GM12878 (cell line): ENCODE results near the gene IRF2BP1.

Experiments
- CEBPB ChIP-seq, 2 experiments: fragments of 150-350 bp in 1 of 2; IDR thresholded peaks; 2 replicates each; pipeline ENCODE4 v1.6.1; 2012 to 2014; ENCODE audit warnings: low read depth in 2 of 2, low read length in 2 of 2, borderline replicate concordance in 1 of 2, inconsistent platforms in 1 of 2
- CREM ChIP-seq: IDR thresholded peaks from 2 replicates; pipeline ENCODE4 v1.6.1; 2014; ENCODE audit warnings: antibody characterized with exemption, low read depth
- CTCF ChIP-seq, 3 experiments: IDR thresholded peaks in 2 of 3; conservative IDR thresholded peaks in 1 of 3; 2 replicates each; pipeline ENCODE4 v1.5.1; 2011; ENCODE audit warnings: low read depth in 3 of 3, low read length in 3 of 3, mild to moderate bottlenecking in 3 of 3, control low read depth in 2 of 3, moderate library complexity in 2 of 3, inconsistent platforms in 1 of 3, mixed read lengths in 1 of 3; ENCODE audit not compliant: control insufficient read depth in 2 of 3, insufficient read depth in 1 of 3; ENCODE audit errors: extremely low read depth in 1 of 3
- ESRRA ChIP-seq: IDR thresholded peaks from 2 replicates; pipeline ENCODE4 v1.6.1; 2012; ENCODE audit warnings: mild to moderate bottlenecking, low read length, improper control_type of control experiment
- NFYB ChIP-seq: IDR thresholded peaks from 2 replicates; pipeline ENCODE4 v1.6.1; 2011; ENCODE audit warnings: low read depth, mild to moderate bottlenecking, low read length, improper control_type of control experiment, moderate library complexity; ENCODE audit not compliant: insufficient read depth

GRCh38 chr19:45899919-45900589, 14.1 kb upstream of the IRF2BP1 start:
- TF ChIP-seq ESRRA (no peak), NFYB (no peak), CTCF (IDR thresholded peaks at IDR 0.05 in 2 of 3, conservative IDR thresholded peaks at IDR 0.05 in 1 of 3; ENCODE audit: control insufficient read depth in 2 of 3, extremely low read depth in 1 of 3, insufficient read depth in 1 of 3, low read depth in 3 of 3, low read length in 3 of 3) (no peak), CEBPB (IDR thresholded peaks at IDR 0.05; ENCODE audit: borderline replicate concordance in 1 of 2, low read depth in 2 of 2, low read length in 2 of 2) (no peak), CREM (no peak)
